ENCODE measurements around the gene UBXN7.

DNA sequence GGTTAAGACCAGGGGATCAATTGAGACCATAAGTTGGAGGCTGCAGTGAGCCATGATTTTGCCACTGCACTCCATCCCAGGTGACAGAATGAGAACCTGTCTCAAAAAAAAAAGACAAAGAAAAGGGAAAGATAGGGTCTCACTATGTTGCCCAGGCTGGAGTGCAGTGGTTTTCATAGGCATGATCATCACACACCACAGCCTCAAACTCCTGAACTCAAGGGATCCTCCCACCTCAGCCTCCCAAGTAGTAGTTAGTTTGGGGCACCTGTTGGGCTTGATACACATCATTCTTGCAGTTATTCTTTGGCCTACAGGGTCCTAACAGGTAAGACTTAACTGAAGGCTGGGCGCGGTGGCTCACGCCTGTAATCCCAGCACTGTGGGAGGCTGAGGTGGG lies 42.1 kb downstream of the UBXN7 start:
- TF ChIP-seq, protein P1, sequence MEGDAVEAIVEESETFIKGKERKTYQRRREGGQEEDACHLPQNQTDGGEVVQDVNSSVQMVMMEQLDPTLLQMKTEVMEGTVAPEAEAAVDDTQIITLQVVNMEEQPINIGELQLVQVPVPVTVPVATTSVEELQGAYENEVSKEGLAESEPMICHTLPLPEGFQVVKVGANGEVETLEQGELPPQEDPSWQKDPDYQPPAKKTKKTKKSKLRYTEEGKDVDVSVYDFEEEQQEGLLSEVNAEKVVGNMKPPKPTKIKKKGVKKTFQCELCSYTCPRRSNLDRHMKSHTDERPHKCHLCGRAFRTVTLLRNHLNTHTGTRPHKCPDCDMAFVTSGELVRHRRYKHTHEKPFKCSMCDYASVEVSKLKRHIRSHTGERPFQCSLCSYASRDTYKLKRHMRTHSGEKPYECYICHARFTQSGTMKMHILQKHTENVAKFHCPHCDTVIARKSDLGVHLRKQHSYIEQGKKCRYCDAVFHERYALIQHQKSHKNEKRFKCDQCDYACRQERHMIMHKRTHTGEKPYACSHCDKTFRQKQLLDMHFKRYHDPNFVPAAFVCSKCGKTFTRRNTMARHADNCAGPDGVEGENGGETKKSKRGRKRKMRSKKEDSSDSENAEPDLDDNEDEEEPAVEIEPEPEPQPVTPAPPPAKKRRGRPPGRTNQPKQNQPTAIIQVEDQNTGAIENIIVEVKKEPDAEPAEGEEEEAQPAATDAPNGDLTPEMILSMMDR (IDR thresholded peaks at IDR 0.05) = no peak
- no peak for TF ChIP-seq POLR2A (IDR thresholded peaks at IDR 0.05)
